H1 (cell line): ENCODE data around the gene SLC25A28. TPM values are rescaled to one million over a fixed set of nuclear protein-coding genes. Genes with fewer than 3 reads are reported as not detected.
A peak's percentile ranks its signal among the peaks of the same experiment; 100 is the strongest.

ENCODE experiments used
- polyA plus RNA-seq, 7 experiments: library from polyadenylated mRNA; depleted of rRNA in 3 of 7; stranded (reverse) in 5 of 7; unstranded in 2 of 7; fragments of >200 nt in 5 of 7; fragments of 200-250 nt in 2 of 7; gene quantifications; 1 replicate in 5 of 7; 2 replicates in 1 of 7; 4 replicates in 1 of 7; pipeline versions ENCODE4 v1.2.1 to v1.2.3, GENCODE V29; 2011 to 2013; ENCODE audit warnings: missing spikeins in 2 of 7, mixed read lengths in 2 of 7
- total RNA-seq: library from RNA; stranded (reverse); fragmentation: NEBNext Ultra II Directional; extraction: Animal tissue kit (Norgen Biotek cat#: 25700); gene quantifications from 2 replicates; pipeline ENCODE4 v1.2.1, GENCODE V29; 2021
- TF ChIP-seq, protein P1 (sequence below): IDR thresholded peaks from 2 replicates; pipeline ENCODE4 v1.6.1; 2012; ENCODE audit warnings: inconsistent platforms

Gene SLC25A28
- total and polyA plus RNA-seq, 2 of the 8 experiments (the other 6 are each of a cell fraction or from before 2014, with no cell fraction given): 17.2 to 18.5 TPM

- TF ChIP-seq, protein P1, sequence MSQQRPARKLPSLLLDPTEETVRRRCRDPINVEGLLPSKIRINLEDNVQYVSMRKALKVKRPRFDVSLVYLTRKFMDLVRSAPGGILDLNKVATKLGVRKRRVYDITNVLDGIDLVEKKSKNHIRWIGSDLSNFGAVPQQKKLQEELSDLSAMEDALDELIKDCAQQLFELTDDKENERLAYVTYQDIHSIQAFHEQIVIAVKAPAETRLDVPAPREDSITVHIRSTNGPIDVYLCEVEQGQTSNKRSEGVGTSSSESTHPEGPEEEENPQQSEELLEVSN: peak; percentile 61
These were observed 7.9 kb downstream of the SLC25A28 start (continued) for GRCh38 chr10:99612167-99612831.
